Activated CD8-positive, alpha-beta memory T cell treated with anti-CD3 and anti-CD28 coated beads for 24 hours (primary cell): Measurements from ENCODE around the gene WWOX.
A peak's percentile ranks its signal among the peaks of the same experiment; 100 is the strongest.

Source experiments
- DNase-seq: peaks from one replicate; pipeline ENCODE4 v3.0.0-alpha.2; 2020

WWOX gene

GRCh38 chr16:78235168-78235800, 135.8 kb downstream of the WWOX start:
- DNase-seq = peak; percentile 85

GRCh38 chr16:78235876-78236275, 136.4 kb downstream of the WWOX start:
- no peak for DNase-seq

- DNase-seq = no peak
Measured at GRCh38 chr16:78237841-78238240, 138.4 kb downstream of the WWOX start.

DNA sequence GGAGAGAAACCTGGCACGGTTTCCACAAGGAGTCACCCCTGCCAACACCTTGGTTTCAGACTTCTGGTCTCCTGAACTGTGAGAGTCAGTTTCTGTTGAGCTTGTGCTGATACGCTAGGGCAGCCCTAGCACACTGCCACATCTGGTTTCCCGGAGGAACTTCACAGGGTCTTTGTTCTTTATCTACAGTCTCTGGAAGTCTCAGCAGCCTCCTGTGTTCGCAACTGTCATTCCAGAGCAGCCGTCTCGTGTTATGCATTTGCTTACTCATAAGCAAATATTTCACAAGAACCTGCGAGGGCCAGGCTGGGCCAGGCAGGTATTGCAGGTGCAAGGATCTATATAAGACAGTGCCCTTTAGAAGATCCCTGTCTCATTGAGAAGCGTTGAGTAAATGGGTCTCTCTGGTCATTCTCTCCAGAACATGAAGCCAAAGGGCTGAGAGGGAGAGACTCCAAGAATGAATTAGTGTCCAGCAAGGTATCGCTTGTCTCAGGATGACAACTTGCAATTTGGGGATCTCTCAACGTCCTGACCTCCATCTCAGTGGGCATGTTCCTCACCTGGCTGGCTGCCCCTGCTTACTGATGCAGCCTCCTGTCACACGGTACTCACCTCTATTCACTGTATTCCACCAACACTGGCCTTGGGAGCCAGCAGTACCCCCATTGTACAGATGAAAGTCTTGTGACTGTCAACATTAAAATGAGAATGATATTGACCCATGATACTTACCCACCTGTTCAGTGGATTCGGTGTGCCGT, 141.2 kb downstream of the WWOX start:
- DNase-seq = no peak

DNA sequence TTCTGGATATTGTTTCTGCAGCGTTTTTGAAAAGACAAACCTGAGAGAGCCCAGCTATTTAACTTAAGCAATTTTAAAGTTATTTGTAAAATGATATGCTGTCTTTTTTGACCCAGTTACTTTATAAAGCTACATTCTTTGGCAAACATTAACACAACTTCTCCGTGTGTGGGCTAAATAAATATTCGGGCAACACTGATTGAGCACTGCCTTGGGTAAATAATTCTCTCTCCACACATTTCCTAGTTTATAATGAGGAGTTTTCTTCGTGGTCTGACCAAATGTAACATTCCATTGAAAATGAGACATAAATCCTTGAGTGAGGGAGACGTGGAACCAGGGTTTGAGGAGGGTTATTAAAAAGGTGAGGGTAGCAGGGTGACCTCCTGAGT, 142.8 kb downstream of the WWOX start:
- no peak for DNase-seq

DNA sequence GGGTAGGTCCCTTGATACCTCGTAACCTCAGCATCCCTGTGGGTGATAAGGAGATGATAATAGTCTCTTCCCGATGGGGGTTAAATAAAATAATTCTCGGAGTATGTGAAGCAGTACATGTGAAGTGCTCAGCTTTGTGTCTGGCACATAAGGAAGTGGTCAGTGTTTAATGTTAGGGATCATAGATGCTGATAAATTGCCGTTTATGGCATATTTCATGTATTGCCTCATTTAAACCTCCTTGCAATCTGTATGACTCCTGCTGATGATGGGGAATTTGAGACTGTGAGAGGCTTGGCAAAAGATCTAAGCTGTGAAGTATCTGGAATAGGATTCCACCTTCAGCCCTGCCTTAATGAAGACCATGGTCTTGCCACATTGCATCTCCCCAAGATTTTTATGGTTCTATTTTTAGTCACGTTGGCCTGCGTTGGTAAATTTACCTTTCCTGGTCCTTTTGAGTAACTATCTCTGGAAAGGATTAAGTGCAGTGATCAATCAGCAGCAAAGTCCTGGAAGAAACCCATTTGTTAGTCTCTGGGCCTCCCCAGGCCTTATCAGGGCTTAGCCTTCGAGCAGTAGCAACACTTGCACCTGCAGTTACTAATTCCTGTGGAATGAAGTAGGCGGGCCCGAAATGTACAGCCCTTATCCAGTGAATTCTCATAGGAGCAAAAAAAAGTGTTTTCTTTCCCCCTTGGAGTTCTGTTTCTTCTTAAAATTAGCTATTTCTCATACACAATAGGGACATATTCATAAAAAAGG, 144.9 kb downstream of the WWOX start:
- no peak for DNase-seq

DNA sequence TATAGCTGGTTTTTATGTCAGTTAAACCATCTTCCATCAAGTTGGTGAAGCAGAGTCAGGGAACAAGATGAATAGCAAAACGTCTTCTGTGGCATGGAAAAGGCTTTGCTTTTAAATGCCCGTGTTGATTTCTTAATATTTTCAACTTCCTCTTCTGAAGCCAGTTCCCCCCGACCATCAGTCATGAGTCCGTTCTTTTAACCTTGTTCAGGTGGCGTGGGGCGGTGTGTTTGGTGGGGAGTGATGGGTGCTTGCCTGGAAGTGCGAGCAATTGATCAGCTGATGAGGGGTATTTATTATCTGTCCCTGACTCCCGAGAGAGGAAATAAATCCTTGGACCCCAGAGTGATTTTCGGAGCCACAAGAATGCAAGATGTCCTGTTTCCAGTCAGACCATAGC, 147.1 kb downstream of the WWOX start:
- DNase-seq = no peak

DNA sequence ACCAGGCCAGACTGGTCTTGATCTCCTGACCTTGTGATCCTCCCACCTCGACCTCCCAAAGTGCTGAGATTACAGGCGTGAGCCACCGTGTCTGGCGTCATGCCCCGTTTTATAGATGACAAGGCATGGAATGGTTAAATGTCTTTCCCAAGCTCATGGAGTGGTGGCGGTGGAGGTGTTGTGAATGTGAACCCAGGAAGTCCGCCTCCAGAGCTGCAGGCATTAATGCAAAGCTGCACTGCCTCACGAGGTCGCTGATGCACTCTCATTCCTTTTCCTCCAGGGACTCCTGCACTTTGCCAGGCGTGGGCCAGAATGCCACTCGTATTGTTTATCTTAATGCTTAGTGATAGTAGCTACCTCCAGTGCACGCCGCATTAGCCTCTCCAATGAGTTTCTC, 149.6 kb downstream of the WWOX start:
- no peak for DNase-seq

DNA sequence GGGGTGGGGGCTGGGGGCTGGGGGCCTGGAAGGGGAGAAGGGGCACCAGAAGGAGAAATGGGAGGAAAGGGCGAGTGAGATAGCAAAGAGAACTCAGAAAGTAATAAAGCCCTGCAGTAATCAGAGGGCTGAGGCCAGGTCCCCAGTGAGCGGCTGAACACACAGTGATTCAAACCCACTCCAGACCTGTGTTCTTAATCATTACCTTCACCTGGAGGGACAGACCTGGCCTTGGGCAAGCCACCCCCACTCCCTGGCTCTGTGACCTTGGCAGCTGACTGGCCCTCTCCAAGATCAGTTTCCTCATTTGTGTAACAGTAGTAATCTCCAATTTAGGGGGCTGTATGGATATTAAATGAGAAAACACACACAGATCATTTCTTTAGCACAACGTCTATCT, 150.4 kb downstream of the WWOX start:
- no peak for DNase-seq

DNA sequence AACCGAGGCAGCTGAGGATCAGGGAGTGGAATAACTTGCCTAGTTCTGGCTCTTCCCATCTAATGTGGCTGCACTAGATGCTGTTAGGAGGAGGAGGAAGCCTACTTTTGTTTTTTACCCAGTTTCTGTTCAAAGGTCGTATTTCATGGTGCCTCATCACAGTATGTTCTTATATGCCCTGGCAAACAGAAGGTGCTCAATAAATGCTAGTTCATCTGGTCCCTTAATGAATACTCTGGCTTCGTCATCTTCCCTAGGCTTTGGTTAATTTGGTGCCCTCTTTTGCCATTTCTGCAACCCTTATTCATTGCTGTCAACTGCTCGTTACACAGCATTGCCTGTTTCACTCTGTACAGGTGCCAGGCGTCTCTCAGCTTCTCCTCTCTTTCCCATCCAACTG, 151.7 kb downstream of the WWOX start:
- DNase-seq = no peak

DNA sequence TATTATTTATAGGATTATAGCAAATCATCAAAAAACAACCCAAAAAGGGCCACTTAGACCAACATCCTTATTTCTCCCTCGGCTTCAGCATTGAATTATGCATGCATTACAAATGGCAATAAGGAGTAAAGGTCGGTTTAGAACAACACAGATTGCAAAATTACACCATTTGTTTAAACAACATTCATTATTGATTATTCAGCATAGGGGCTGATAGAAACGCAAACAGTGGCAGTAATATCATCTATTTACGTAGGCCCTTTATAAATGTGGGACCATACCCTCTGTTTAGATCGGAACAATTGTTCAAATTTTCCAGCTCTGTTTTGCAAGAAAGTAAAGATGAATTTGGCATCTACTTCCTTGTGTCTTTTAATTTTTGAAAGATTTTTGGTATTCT, 153.3 kb downstream of the WWOX start:
- no peak for DNase-seq

- DNase-seq = no peak
Measured at GRCh38 chr16:78254841-78255240, 155.4 kb downstream of the WWOX start.

- no peak for DNase-seq
Measured at GRCh38 chr16:78256686-78257375, 157.4 kb downstream of the WWOX start.

GRCh38 chr16:78257376-78257728, 157.9 kb downstream of the WWOX start:
- no peak for DNase-seq

DNA sequence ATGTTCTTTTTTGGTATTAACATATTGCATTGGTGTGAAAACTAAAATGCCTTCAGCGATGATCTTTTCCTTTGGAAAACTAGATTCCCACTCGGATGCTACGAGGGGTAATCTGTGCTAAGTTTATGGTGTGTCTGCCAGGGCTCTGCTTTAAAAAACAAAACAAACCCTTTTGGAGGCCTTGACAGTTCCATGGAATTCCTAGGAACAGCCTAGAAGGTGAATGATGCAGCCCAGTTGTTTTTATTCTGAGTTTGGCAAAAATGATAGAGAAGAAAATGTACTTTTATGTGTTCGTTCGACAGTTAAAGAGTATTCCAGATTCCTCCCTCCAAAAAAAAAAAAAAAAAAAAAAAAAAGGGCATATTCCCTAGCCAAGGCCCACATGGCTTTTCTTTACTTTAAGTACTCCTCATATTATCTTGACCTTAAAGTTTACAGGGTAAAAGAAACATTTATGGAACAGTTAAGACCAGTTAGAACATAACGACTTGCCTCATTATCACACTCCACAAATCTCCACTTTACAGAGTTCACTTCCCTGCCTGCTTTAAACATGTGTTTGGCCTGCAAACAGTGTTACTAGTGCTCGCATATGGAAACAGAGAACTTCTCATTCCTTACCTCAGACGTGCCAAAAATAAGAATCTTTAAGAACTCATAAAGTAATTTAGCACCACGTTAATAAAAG, 159.1 kb downstream of the WWOX start:
- no peak for DNase-seq

DNA sequence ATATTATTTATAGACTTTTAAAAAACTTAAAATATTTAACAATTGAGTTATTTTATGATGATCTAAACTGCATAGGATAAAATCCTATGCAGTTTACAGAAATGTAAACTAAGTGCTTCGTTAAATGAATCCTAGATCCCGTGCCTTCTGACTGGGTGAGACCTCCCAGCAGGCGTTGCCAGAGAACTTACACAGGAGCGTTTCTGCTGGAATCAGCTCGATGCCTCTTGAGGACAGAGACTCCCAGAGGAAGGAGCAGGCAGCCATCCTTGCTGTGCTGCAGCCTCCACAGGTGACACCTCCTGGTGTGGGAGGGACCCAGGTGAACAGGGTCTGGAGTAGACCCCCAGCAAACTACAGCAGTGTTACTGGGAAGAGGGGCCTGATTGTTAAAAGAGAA, 160.4 kb downstream of the WWOX start:
- no peak for DNase-seq

DNA sequence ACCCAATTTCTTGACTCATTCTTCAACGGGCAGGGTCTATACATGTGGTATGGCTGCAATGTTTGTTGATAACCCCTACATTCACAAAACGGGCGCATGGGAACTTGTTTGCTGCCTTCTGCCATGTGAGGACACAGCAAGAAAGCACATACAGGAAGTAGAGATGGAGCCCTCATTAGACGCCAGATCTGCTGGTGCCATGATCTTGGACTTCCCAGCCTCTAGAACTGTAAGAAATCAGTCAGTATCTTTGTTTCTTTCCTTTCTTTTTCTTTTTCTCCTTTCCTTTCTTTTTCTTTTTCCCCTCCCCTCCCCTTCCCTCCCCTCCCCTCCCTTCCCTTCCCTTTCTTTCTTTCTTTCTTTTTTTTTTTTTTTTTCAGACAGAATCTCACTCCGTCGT, 165.2 kb downstream of the WWOX start:
- DNase-seq = no peak

- DNase-seq = no peak
Measured at GRCh38 chr16:78269256-78269655, 169.8 kb downstream of the WWOX start.

DNA sequence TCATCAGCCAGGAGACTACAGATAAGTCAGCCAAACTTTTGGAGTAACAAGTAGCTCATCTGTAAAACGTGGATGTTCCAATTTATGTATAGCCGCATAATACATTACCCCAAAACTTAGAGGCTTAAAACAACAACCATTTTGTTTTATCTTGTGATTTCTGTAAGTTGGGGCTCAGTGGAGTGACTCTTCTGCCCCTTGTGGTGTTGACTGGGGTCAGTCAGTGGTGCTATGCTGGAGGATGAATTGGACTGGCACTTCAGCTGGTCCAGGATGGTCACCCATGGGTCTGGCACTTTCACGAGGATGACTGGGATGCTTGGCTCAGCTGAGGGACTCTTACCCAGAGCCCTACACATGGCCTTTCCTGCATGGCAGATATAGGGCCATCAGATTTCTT, 172.5 kb downstream of the WWOX start:
- no peak for DNase-seq

- no peak for DNase-seq
Measured at GRCh38 chr16:78274771-78275170, 175.3 kb downstream of the WWOX start.

DNA sequence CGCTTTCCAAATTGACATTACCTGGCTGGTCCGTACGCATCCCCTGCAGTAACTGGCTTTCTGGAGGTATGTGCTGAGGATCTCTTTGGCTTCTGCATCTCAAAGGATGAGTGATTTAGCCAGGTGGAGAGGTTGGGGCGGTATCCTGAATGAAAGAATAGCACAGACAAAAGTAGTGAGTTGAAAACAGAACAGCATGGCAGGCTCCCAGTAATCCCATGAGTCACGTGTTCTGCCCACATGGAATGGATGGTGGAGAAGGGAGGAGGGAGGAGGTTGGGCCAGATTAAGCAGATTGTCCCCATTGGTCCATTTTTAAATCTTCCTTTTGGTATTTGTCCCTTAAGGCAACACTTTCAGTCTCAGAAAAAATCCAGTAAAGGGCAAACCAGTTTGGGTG, 176.0 kb downstream of the WWOX start:
- no peak for DNase-seq

GRCh38 chr16:78277321-78278055, 178.0 kb downstream of the WWOX start:
- no peak for DNase-seq
